ENCODE data around the gene SUPT7L.

The SUPT7L gene, protein sequence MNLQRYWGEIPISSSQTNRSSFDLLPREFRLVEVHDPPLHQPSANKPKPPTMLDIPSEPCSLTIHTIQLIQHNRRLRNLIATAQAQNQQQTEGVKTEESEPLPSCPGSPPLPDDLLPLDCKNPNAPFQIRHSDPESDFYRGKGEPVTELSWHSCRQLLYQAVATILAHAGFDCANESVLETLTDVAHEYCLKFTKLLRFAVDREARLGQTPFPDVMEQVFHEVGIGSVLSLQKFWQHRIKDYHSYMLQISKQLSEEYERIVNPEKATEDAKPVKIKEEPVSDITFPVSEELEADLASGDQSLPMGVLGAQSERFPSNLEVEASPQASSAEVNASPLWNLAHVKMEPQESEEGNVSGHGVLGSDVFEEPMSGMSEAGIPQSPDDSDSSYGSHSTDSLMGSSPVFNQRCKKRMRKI

DNA sequence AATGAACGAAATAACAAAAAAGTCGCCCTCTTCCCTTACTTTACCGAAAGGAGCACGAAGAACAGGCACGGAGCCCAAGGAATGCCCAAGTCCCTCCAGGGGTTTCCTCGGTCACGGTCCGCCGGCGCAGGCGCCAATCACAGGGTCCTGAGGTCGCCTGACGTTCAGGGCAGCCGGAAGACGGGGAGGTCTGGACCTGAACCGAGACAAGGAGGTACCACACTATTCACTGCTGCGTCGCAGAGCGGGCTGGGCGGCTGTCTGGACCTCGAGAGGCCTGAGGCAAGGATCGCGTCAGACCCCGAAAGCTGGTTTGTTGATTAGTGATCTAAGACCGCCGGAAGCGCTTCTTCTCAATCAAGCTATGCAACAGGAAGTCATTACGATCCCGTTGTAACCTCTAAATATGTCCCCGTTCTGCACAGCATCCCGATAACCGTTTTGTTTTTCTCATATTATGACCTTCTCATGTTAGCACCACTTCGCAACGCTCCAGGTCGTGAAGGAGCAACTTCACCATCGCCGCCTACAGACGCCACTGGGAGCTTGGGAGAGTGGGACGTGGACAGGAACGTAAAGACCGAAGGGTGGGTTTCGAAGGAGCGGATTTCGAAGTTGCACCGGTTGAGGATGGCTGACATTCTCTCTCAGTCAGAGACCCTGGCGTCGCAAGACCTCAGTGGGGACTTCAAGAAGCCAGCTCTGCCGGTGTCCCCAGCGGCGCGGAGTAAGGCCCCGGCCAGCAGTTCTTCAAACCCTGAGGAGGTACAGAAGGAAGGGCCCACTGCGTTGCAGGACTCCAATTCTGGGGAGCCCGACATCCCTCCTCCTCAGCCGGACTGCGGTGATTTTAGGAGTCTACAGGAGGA, at the start of gene SUPT7L, which contains the start of gene SLC4A1AP:
Gene SUPT7L (minus strand): TSS at position 330 of the 869 bp plus-strand sequence. CDS start 1,422 bp downstream, outside the sequence.
Gene SLC4A1AP (plus strand): TSS at position 605 of the 869 bp plus-strand sequence. CDS start 26 bp downstream, at position 631.
- DNase-seq (ENCODE audit: low read depth) = peak; percentile 58

DNA sequence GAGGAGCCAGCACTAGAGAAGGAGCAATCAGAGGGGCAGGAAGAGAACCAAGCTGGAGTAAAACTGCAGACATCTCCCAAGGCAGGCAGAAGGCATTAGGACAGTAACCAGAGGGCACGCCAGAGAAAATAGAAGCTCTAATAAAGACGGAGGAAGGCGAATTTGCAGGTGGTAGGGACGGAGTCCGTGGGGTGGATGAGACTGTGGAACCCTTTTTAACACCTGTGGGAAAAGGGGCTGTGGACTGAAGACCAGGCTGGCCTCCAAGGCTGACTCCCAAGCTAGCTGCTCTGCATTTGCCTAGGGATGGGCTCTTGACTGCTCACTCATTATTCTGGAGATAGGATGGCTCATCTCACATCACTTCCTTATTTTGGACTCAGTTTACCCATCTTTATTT, 49.8 kb upstream of the SUPT7L start:
- no peak for DNase-seq (ENCODE audit: low read depth)

DNA sequence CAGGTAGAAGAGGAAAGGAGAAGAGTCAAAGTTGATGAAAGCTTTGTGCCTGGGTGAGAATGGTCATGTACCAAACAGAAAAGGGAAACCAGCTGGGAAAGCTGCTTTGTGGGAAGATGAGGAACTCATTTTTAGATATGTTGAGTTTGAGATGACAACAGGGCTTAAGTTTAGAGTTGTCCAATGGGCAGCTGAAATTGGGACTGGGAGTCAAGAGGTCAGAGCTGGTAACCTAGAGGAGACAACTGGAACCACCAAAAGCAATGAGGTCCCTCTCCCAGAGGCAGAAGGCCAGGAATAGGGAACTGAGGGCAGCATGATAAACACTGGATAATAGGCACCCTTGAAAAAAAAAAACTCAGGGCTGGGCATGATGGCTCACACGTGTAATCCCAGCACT, 49.1 kb upstream of the SUPT7L start:
- no peak for DNase-seq (ENCODE audit: low read depth)

DNA sequence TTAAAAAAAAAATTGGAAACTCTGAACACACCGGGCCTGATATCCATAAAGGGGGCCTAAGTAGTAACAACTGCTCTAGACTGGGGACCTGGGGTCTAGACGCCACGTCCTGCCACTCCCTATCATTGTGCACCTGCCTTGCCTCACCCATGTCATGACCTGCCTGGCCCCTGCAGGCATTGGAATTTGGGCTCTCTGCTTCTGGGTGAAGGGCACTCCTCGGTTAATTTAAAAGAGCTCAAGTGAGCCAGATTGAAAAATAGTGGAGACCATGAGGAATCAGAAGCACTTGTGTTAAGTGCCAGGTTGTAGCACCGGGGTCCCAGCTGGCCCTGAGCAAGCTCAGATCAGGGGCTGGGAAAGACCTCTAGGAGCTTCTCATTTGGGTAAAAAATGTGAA, 48.4 kb upstream of the SUPT7L start:
- no peak for DNase-seq (ENCODE audit: low read depth)

GRCh38 chr2:27710640-27711430, 47.4 kb upstream of the SUPT7L start:
- no peak for DNase-seq (ENCODE audit: low read depth)

GRCh38 chr2:27709960-27710575, 46.7 kb upstream of the SUPT7L start:
- no peak for DNase-seq (ENCODE audit: low read depth)

DNA sequence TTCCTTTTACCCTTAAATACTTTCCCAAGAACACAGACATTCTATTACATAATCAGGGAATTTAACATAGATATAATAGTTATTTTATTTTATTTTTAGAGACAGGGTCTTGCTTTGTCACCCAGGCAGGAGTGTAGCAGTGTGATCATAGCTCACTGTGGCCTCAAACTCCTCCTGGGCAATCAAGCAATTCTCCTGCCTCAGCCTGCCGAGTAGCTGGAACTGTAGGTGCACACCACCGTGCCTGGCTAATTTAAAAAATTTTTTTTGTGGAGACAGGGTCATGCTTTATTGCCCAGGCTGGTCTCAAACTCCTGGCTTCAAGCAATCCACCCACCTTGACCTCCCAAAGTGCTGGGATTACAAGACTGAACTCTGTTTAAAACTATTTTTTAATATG, 45.9 kb upstream of the SUPT7L start:
- no peak for DNase-seq (ENCODE audit: low read depth)

DNA sequence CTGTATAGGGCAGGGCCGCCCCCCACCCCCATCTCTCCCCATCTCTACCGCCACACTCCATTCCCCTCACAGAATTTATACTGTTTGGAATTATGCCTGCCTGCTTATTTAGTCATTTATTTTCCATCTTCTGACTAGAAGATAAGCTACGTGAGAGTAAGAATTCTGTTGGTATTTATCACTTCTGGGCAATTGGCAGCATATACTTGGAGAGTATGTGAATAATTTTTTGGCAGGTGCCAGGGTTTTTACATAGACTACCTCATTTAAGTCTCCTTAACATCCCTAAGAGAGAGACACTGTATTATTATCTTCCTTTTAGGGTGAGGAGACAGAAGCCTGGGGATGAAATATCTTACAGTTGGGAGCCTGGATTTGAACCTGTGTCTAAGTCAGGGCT, 45.3 kb upstream of the SUPT7L start:
- DNase-seq (ENCODE audit: low read depth) = no peak

DNA sequence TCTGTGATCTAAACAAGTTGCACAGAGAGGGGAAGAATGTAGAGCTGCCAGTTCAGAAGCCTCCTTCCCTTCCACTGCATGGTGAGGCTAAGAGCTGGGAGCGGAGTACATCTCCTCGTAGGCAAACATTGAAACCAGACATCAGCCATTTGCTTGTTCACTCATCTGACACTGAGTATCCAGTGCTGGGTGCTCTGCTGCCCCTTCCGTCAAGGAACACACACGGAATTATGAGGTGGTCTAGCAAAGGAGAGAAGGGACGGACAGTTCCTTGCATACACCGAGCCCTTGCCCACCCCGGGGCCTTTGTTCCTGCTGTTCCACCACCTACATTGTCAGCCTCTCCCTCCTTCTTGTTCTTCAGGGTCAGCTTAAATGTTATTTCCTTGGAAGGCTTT, 44.8 kb upstream of the SUPT7L start:
- no peak for DNase-seq (ENCODE audit: low read depth)

- no peak for DNase-seq (ENCODE audit: low read depth)
These were observed 44.2 kb upstream of the SUPT7L start for GRCh38 chr2:27707462-27708256.

GRCh38 chr2:27705851-27706622, 42.6 kb upstream of the SUPT7L start:
- no peak for DNase-seq (ENCODE audit: low read depth)

DNA sequence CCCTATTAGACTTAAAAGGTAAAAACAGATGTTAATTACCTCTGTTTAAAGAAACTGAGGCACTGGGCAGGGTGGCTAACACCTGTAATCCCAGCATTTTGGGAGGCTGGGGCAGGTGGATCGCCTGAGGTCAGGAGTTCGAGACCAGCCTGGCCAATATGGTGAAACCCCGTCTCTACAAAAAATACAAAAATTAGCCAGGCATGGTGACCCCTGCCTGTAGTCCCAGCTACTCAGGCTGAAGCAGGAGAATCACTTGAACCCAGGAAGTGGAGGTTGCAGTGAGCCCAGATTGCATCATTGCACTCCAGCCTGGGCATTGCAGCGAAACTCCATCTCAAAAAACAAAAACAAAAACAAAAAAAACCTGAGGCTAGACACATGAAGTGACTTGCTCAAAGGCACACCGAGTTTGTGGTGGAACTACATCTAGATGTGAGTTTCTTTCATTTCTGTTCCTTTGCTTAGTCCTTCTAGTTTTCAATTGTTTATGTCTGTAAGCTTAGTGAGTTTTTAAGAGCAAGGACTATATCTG, 41.0 kb upstream of the SUPT7L start:
- no peak for DNase-seq (ENCODE audit: low read depth)

GRCh38 chr2:27703638-27704341, 40.4 kb upstream of the SUPT7L start:
- peak; percentile 76 for DNase-seq (ENCODE audit: low read depth)

DNA sequence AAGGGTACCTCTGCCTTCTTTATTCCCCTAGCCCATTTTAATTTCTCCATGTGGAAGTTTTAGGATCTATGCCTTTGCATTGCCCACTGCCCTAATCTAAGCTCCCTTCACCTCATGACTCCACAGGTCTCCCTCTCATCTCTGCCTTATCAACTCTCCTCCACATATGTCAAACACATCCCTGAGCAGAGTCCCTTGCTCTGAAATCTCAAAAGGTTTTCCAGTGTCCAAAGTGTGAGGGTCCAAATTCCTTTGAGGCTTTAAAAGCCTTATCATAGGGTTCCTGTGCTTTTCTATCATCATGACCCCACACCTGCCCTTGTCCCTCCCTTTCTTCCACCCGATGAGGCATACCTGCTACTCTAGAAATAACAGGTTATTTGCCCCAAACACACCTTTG, 38.9 kb upstream of the SUPT7L start:
- DNase-seq (ENCODE audit: low read depth) = no peak

DNA sequence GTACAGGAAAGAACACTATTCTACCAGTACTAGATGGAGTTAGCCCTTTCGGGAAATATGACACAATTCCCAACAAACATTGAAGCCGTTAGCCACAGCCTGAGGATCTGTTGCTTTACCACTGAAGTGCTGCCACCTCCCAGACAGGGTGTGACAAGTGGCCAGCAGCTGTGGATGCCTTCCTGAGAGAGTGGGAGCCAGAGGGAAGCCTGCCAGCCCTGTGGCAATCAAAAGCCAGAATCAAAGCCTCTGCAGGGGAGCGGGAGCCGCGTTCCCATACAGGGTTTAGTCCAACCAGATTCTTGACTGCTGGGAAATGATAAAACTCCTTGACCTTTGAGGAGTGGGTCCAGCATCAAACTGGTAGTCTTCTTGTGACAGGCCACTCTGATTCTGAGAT, 38.3 kb upstream of the SUPT7L start:
- DNase-seq (ENCODE audit: low read depth) = no peak

GRCh38 chr2:27697660-27698059, 34.2 kb upstream of the SUPT7L start:
- no peak for DNase-seq (ENCODE audit: low read depth)

DNA sequence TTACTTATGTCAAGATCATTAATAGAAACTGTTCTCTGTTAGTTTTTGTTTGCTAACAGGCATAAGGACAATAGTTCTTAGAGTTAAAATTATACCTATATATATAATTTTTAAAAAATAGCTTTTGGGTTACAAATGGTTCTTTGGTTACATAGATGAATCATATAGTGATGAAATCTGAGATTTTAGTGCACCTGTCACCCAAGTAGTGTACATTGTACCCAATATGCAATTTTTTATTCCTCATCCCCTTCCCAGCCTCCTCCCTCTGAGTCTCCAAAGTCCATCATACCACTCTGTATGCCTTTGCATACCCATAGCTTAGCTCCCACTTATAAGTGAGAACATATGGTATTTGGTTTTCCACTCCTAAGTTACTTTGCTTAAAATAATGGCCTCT, 26.6 kb upstream of the SUPT7L start:
- DNase-seq (ENCODE audit: low read depth) = no peak

GRCh38 chr2:27689424-27689823, 26.0 kb upstream of the SUPT7L start:
- no peak for DNase-seq (ENCODE audit: low read depth)

GRCh38 chr2:27687232-27687631, 23.8 kb upstream of the SUPT7L start:
- no peak for DNase-seq (ENCODE audit: low read depth)
